ENCODE data around the gene GATAD1. TPM values are rescaled to one million over a fixed set of nuclear protein-coding genes. Genes with fewer than 3 reads are reported as not detected.

Gene GATAD1
- total and polyA plus RNA-seq, 2 of the 8 experiments (the other 6 are each of a cell fraction or from before 2014, with no cell fraction given): 17.1 to 34.7 TPM

GRCh38 chr7:92447345-92448204 is at the start of gene GATAD1 (continued):
- no peak for TF ChIP-seq BCL11A (IDR thresholded peaks at IDR 0.05; ENCODE audit: low read depth in 2 of 2, low read length in 2 of 2)
- peak; percentile 70 for TF ChIP-seq ASH2L (IDR thresholded peaks at IDR 0.05; ENCODE audit: low read length)
- TF ChIP-seq CHD7 (IDR thresholded peaks at IDR 0.05; ENCODE audit: insufficient replicate concordance, low read length): no peak
- TF ChIP-seq CHD2 (IDR thresholded peaks at IDR 0.05; ENCODE audit: low read length): no peak
- TF ChIP-seq FOSL1 (IDR thresholded peaks at IDR 0.05; ENCODE audit: insufficient read depth, low read depth, low read length): no peak
- peak; percentile 99 for TF ChIP-seq PHF8 (conservative IDR thresholded peaks at IDR 0.05; ENCODE audit: low read depth, low read length)
- TF ChIP-seq RNF2 (IDR thresholded peaks at IDR 0.05; ENCODE audit: borderline replicate concordance, low read depth, low read length, missing control alignments, poor library complexity, severe bottlenecking): no peak
- TF ChIP-seq POLR2AphosphoS5 (IDR thresholded peaks at IDR 0.05; ENCODE audit: low read depth, low read length): peak; percentile 83
- TF ChIP-seq RFX5 (IDR thresholded peaks at IDR 0.05; ENCODE audit: borderline replicate concordance, low read depth, low read length): no peak
